GM12873 (cell line): ENCODE results near the gene IFT27.

Experiments used
- CTCF ChIP-seq: IDR thresholded peaks from 2 replicates; pipeline ENCODE4 v1.5.1; 2012; ENCODE audit warnings: low read depth, mild to moderate bottlenecking, moderate library complexity, low read length, control low read depth; ENCODE audit not compliant: insufficient read depth; ENCODE audit errors: missing control alignments

The IFT27 gene

GRCh38 chr22:36733271-36733670 lies 42.6 kb downstream of the IFT27 start:
- TF ChIP-seq CTCF: no peak

GRCh38 chr22:36732609-36733008 lies 43.3 kb downstream of the IFT27 start:
- no peak for TF ChIP-seq CTCF

GRCh38 chr22:36731916-36732315 lies 44.0 kb downstream of the IFT27 start:
- no peak for TF ChIP-seq CTCF

- no peak for TF ChIP-seq CTCF
Measured at GRCh38 chr22:36730176-36730858, 45.6 kb downstream of the IFT27 start.

GRCh38 chr22:36729321-36729720 lies 46.6 kb downstream of the IFT27 start:
- no peak for TF ChIP-seq CTCF

- no peak for TF ChIP-seq CTCF
Measured at GRCh38 chr22:36728505-36728904, 47.4 kb downstream of the IFT27 start.

- TF ChIP-seq CTCF: no peak
Measured at GRCh38 chr22:36727927-36728488, 47.9 kb downstream of the IFT27 start.
